ENCODE data around the gene ZMYND11. TPM values are rescaled to one million over a fixed set of nuclear protein-coding genes. Genes with fewer than 3 reads are reported as not detected.

ZMYND11 gene
- total and polyA plus RNA-seq, 2 of the 8 experiments (the other 6 are each of a cell fraction or from before 2014, with no cell fraction given) = 7.5 to 26.6 TPM

GRCh38 chr10:283140-283479 is 147.9 kb downstream of the ZMYND11 start:
- DNase-seq (ENCODE audit: low read depth in 1 of 2, low spot score in 2 of 2) (no peak), FAIRE-seq (peak; percentile 36)
- Histone ChIP-seq H3K9me3 (ENCODE audit: insufficient read depth in 2 of 2, low read depth in 1 of 2, low read length in 1 of 2) (no peaks in the 10 kb centered on the region), H3K79me2 (ENCODE audit: control insufficient read depth in 1 of 2, insufficient read depth in 2 of 2, low read length in 2 of 2) (no peaks in the 10 kb centered on the region), H4K5ac (ENCODE audit: insufficient read length, low read depth, low read length) (no peak overlapping the region), H3K9ac (replicated peaks in 1 of 4; ENCODE audit: extremely low read depth in 1 of 4, low read depth in 3 of 4, low read length in 3 of 4) (no peak overlapping the region), H3K18ac (ENCODE audit: extremely low read depth, low read length) (no peak overlapping the region), H2BK12ac (ENCODE audit: low read depth, low read length) (no peak overlapping the region), H2BK5ac (ENCODE audit: low read depth, low read length) (no peak overlapping the region), H2AK5ac (ENCODE audit: low read depth, low read length) (no peak overlapping the region), H2BK15ac (ENCODE audit: low read length) (no peak overlapping the region), H4K91ac (replicated peaks; ENCODE audit: insufficient read length, low read length) (no peak overlapping the region), H3K23ac (ENCODE audit: insufficient read length) (no peak overlapping the region), H2BK120ac (replicated peaks; ENCODE audit: low read depth, low read length) (no peak overlapping the region), H3K4me2 (ENCODE audit: insufficient read depth in 1 of 2, low read depth in 2 of 2, low read length in 2 of 2) (peak overlapping the region in 1 of 2 experiments; percentile 2; a peak in 1 of 4 replicates), H3K36me3 (ENCODE audit: control insufficient read depth in 2 of 4, insufficient read depth in 4 of 4, low read length in 3 of 4) (no peaks in the 10 kb centered on the region), H3K79me1 (ENCODE audit: low read depth, low read length) (no peaks in the 10 kb centered on the region), H3K56ac (replicated peaks; ENCODE audit: insufficient read length, low read depth, low read length) (no peak overlapping the region), H3K27ac (ENCODE audit: low read depth, low read length) (no peak overlapping the region), H3K27me3 (replicated peaks in 1 of 4; ENCODE audit: control insufficient read depth in 3 of 4, extremely low read depth in 1 of 4, insufficient read depth in 3 of 4, low read length in 3 of 4) (no peaks in the 10 kb centered on the region), H3K23me2 (ENCODE audit: low read depth, low read length) (no peaks in the 10 kb centered on the region), H4K20me1 (replicated peaks in 1 of 2; ENCODE audit: control insufficient read depth in 1 of 2, insufficient read depth in 2 of 2, low read length in 2 of 2) (no peaks in the 10 kb centered on the region), H3K4me3 (ENCODE audit: extremely low read depth in 1 of 4, insufficient read depth in 2 of 4, low read depth in 3 of 4, low read length in 4 of 4) (no peak overlapping the region), H3K14ac (ENCODE audit: insufficient read length) (no peak overlapping the region), H3K4me1 (replicated peaks in 1 of 4; ENCODE audit: control insufficient read depth in 3 of 4, insufficient read depth in 4 of 4, low read length in 3 of 4) (peaks cover 0 to 2% (median 0%) of the 10 kb centered on the region in 4 experiments; a peak in 1 of 7 replicates), H3K4ac (replicated peaks; ENCODE audit: insufficient read length, low read depth, low read length) (no peak overlapping the region), H2AFZ (ENCODE audit: low read length) (no peak overlapping the region), H4K8ac (ENCODE audit: extremely low read depth, insufficient read depth, low read length) (no peak overlapping the region), H2BK20ac (ENCODE audit: low read length) (no peak overlapping the region)
- CTCF ChIA-PET (ENCODE audit: partially characterized antibody) = interaction anchor here (1.0 kb wide), 1 partner anchor 9 kb away, joined by 4 read pairs; no protein-coding TSS in a partner anchor
- POLR2A ChIA-PET (ENCODE audit: partially characterized antibody) = interaction anchor here (1.1 kb wide), 1 partner anchor 10 kb away, joined by 3 read pairs; no protein-coding TSS in a partner anchor
- WGBS, 2 experiments (ENCODE audit: extremely low coverage in 1 of 2, insufficient coverage in 1 of 2, insufficient read length in 1 of 2, insufficient replicate concordance in 2 of 2, low coverage in 1 of 2, low lambda C conversion rate in 2 of 2, missing lambda C conversion rate in 1 of 2) = 66% methylated on average over 8 of the region's 8 CpGs; no CpG with 5 or more reads in 1 of the 2 experiments
- no peak for TF ChIP-seq E2F6 (IDR thresholded peaks at IDR 0.05)
- TF ChIP-seq SP4 (IDR thresholded peaks at IDR 0.05; ENCODE audit: low read length) = no peak
- no peak for TF ChIP-seq RAD21 (IDR thresholded peaks at IDR 0.05 in 1 of 2, conservative IDR thresholded peaks at IDR 0.05 in 1 of 2; ENCODE audit: low read depth in 2 of 2, low read length in 2 of 2)
- no peak for TF ChIP-seq GABPA (IDR thresholded peaks at IDR 0.05; ENCODE audit: borderline replicate concordance, insufficient read depth, low read length)
